GM21576 (cell line): ENCODE measurements around the gene SCMH1.

Experiments
- ATAC-seq: cut with Tn5 transposase; IDR thresholded peaks from one replicate; pipeline ENCODE4 v1.9.1; 2021; ENCODE audit warnings: mild to moderate bottlenecking, moderate library complexity; ENCODE audit not compliant: unreplicated experiment

SCMH1 gene

GRCh38 chr1:41010345-41010744, 231.8 kb downstream of the SCMH1 start:
- ATAC-seq: no peak

GRCh38 chr1:41009466-41009865, 232.6 kb downstream of the SCMH1 start:
- no peak for ATAC-seq

- ATAC-seq: no peak
These were observed 234.9 kb downstream of the SCMH1 start for GRCh38 chr1:41006942-41007865.

GRCh38 chr1:41005876-41006275, 236.2 kb downstream of the SCMH1 start:
- ATAC-seq: no peak

- peak; percentile 95 for ATAC-seq
These were observed 238.4 kb downstream of the SCMH1 start for GRCh38 chr1:41003640-41004220.

- ATAC-seq: no peak
These were observed 238.9 kb downstream of the SCMH1 start for GRCh38 chr1:41003127-41003639.

GRCh38 chr1:40998668-40999067, 243.4 kb downstream of the SCMH1 start:
- ATAC-seq: no peak

- ATAC-seq: no peak
These were observed 245.0 kb downstream of the SCMH1 start for GRCh38 chr1:40997096-40997495.

- ATAC-seq: no peak
These were observed 253.0 kb downstream of the SCMH1 start for GRCh38 chr1:40989066-40989465.

- ATAC-seq: no peak
These were observed 253.8 kb downstream of the SCMH1 start for GRCh38 chr1:40988280-40988679.

- ATAC-seq: no peak
These were observed 254.4 kb downstream of the SCMH1 start for GRCh38 chr1:40987439-40988276.

- ATAC-seq: no peak
These were observed 255.2 kb downstream of the SCMH1 start for GRCh38 chr1:40986956-40987355.

- no peak for ATAC-seq
These were observed 255.8 kb downstream of the SCMH1 start for GRCh38 chr1:40986328-40986783.

GRCh38 chr1:40985875-40986274, 256.2 kb downstream of the SCMH1 start:
- ATAC-seq: no peak

- ATAC-seq: no peak
These were observed 256.9 kb downstream of the SCMH1 start for GRCh38 chr1:40985161-40985560.

- no peak for ATAC-seq
These were observed 257.6 kb downstream of the SCMH1 start for GRCh38 chr1:40984531-40984930.

- no peak for ATAC-seq
These were observed 258.0 kb downstream of the SCMH1 start for GRCh38 chr1:40984066-40984465.

GRCh38 chr1:40983286-40983685, 258.8 kb downstream of the SCMH1 start:
- ATAC-seq: no peak

GRCh38 chr1:40982721-40983120, 259.4 kb downstream of the SCMH1 start:
- ATAC-seq: no peak

- ATAC-seq: no peak
These were observed 260.2 kb downstream of the SCMH1 start for GRCh38 chr1:40981691-40982448.
